ENCODE results near the gene MAGED4. TPM values are rescaled to one million over a fixed set of nuclear protein-coding genes. Genes with fewer than 3 reads are reported as not detected.
A peak's percentile ranks its signal among the peaks of the same experiment; 100 is the strongest.
"Not testable (repeated sequence)": the region's sequence is repeated elsewhere in the genome, so short reads cannot be mapped to it uniquely, and the experiment has no call there.

MAGED4 gene
- total RNA-seq, 6 donors from 2014 or later = 0.11 to 27.2 (median 1.6) TPM

DNA sequence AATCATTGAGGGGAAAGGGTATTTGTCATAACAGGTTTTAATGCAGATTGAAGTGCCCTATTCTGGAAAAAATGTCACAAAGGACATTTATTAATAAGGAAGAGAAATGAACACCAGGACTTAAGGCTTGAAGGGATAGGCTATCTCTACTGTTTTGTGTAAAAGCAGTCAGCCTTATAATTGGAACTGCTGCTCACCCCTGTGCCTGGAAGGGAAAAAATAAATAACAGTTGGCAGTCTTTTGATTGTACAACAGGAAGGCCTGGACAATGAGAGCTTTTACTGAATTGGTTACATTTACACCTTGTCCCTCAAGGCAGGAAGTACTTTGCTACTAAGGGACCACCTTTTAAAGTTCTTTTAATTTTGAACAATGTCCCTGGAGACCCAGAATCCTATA, 17.8 kb upstream of the MAGED4 start:
- no peaks in the 10 kb centered on the region for H3K4me1 ChIP-seq
- no peak overlapping the region for H3K27ac ChIP-seq
- TF ChIP-seq EP300 (IDR thresholded peaks at IDR 0.05) = no peak
- no peak for TF ChIP-seq POLR2A (IDR thresholded peaks at IDR 0.05)
- TF ChIP-seq, protein P1, sequence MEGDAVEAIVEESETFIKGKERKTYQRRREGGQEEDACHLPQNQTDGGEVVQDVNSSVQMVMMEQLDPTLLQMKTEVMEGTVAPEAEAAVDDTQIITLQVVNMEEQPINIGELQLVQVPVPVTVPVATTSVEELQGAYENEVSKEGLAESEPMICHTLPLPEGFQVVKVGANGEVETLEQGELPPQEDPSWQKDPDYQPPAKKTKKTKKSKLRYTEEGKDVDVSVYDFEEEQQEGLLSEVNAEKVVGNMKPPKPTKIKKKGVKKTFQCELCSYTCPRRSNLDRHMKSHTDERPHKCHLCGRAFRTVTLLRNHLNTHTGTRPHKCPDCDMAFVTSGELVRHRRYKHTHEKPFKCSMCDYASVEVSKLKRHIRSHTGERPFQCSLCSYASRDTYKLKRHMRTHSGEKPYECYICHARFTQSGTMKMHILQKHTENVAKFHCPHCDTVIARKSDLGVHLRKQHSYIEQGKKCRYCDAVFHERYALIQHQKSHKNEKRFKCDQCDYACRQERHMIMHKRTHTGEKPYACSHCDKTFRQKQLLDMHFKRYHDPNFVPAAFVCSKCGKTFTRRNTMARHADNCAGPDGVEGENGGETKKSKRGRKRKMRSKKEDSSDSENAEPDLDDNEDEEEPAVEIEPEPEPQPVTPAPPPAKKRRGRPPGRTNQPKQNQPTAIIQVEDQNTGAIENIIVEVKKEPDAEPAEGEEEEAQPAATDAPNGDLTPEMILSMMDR (IDR thresholded peaks at IDR 0.05) = no peak
- no peak for TF ChIP-seq POLR2AphosphoS5 (IDR thresholded peaks at IDR 0.05)
- H3K9me3 ChIP-seq = no peaks in the 10 kb centered on the region
- no peak for ATAC-seq (ENCODE audit: low FRiP score in 2 of 2)
- H3K36me3 ChIP-seq = no peaks in the 10 kb centered on the region
- no peak for DNase-seq
- H3K27me3 ChIP-seq = no peaks in the 10 kb centered on the region
- no peak overlapping the region for H3K4me3 ChIP-seq

DNA sequence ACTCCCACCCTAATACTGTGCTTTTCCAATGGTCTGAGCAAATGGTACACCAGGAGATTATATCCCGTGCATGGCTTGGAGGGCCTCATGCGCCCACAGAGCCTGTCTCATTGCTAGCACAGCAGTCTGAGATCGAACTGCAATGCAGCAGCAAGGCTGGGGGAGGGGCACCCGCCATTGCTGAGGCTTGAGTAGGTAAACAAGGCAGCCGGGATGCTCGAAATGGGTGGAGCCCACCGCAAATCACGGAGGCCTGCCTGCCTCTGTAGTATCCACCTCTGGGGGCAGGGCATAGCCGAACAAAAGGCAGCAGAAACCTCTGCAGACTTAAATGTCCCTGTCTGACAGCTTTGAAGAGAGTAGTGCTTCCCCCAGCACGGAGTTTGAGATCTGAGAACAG, 13.6 kb upstream of the MAGED4 start:
- not testable (repeated sequence) for H3K36me3 ChIP-seq; ATAC-seq (ENCODE audit: low FRiP score in 2 of 2); H3K27ac ChIP-seq; H3K27me3 ChIP-seq; H3K9me3 ChIP-seq; H3K4me1 ChIP-seq; H3K4me3 ChIP-seq
- peak in 1 of 2 donors; percentile 1 for DNase-seq
- WGBS, 2 donors = 80% methylated on average over 10 of the region's 10 CpGs; no CpG with 5 or more reads in 1 of the 2 donors

DNA sequence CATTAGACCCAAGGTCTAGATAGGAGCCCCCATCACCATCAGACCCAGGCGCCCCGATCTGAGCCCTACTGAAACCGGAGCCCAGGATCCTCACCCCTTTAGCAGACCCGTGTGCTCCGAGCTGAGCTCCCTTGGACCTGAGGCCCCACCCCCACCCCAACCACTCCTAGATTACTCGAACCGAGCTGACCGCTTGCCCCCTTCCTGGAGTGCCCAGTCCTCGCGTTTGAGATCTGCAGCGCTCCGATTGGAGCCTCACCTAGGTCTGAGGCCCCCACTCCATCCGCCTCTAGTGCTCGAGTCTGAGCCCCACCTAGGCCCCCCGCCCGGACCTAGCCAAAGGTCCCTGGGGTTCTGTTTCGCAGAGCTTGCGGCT, 378 bp downstream of the MAGED4 start:
- H3K9me3 ChIP-seq, H3K36me3 ChIP-seq, H3K27me3 ChIP-seq, DNase-seq, H3K27ac ChIP-seq, H3K4me3 ChIP-seq, H3K4me1 ChIP-seq: not testable (repeated sequence)
- peak in 1 of 2 donors; percentile 14 for ATAC-seq (ENCODE audit: low FRiP score in 2 of 2)
- no CpG with 5 or more reads among the region's 18 CpGs for WGBS, 2 donors

DNA sequence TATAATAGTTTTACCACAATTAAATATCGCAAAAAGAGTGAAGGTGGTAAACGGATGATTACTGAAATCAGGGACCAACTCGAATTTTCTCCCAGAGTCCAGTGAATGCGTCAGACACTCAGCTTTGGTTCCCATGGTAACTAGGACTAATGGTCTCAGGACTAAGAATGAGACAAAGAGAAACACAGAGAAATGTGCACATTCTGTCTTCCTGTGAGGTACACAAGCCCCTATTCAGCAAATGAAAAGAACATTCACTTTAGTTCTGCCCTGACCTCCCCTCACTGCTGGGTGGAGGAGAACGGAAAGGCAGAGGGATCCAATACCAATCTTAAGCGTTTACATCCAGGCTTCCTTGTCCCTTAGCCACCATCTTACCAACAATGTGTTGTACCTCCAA, 26.7 kb downstream of the MAGED4 start:
- not testable (repeated sequence) for H3K36me3 ChIP-seq; DNase-seq; H3K9me3 ChIP-seq; H3K27me3 ChIP-seq; H3K27ac ChIP-seq; ATAC-seq (ENCODE audit: low FRiP score in 2 of 2); H3K4me3 ChIP-seq; H3K4me1 ChIP-seq
- no CpG with 5 or more reads among the region's 6 CpGs for WGBS, 2 donors

DNA sequence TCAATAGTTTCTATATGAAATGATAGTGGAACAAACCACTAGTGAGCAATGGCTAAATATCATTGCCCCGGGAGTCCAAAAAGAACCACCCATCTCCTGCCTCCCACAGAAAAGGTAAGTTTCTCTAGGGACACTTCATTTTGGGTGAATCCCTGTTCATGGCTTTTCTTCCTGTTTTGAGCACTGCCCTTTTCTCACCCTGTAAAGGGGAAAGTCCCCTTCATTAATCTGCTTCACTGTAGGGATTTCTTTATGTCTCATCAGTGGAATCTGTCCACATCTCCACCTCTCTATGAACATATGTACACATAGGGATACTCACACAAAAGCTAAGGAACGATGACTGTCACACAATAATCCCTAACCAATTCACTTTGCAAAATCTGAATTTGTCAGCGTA, 28.6 kb downstream of the MAGED4 start:
- Histone ChIP-seq H3K4me1 (no peaks in the 10 kb centered on the region), H3K27me3 (no peaks in the 10 kb centered on the region), H3K36me3 (no peaks in the 10 kb centered on the region), H3K9me3 (no peaks in the 10 kb centered on the region), H3K27ac (no peak overlapping the region), H3K4me3 (no peak overlapping the region)
- WGBS, 2 donors = 73 to 85% methylated on average over 3 of the region's 3 CpGs
- no peak for DNase-seq
- no peak for TF ChIP-seq POLR2A (IDR thresholded peaks at IDR 0.05)
- no peak for TF ChIP-seq POLR2AphosphoS5 (IDR thresholded peaks at IDR 0.05)
- no peak for TF ChIP-seq EP300 (IDR thresholded peaks at IDR 0.05)
- TF ChIP-seq, protein P1 (IDR thresholded peaks at IDR 0.05) = no peak
- no peak for ATAC-seq (ENCODE audit: low FRiP score in 2 of 2)

DNA sequence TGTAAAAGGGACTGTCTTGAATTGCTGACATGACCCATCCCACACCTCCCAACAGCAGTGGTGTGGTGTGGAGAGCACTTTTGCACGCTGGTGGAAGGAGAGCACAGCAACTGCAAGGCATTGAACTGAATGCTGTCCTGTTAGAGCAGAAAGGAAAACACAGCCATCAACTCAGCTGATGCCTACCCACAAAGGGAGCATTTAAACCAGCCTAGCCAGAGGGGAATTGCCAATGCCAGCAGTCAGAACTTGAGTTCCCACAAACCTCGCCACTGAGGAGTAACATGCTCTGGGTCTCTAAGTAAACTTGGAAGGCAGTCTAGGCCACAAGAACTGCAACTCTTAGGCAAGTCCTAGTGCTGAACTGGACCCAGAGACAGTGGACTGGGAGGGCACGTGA, 31.9 kb downstream of the MAGED4 start:
- DNase-seq (no peak), ATAC-seq (ENCODE audit: low FRiP score in 2 of 2) (no peak)
- H3K9me3 ChIP-seq = no peaks in the 10 kb centered on the region
- no peaks in the 10 kb centered on the region for H3K36me3 ChIP-seq
- TF ChIP-seq EP300 (IDR thresholded peaks at IDR 0.05) = no peak
- TF ChIP-seq, protein P1 (IDR thresholded peaks at IDR 0.05) = no peak
- H3K27me3 ChIP-seq = no peaks in the 10 kb centered on the region
- no peak overlapping the region for H3K4me3 ChIP-seq
- 70% methylated on average over 3 of the region's 3 CpGs; no CpG with 5 or more reads in 1 of the 2 donors for WGBS, 2 donors
- no peaks in the 10 kb centered on the region for H3K4me1 ChIP-seq
- no peak overlapping the region for H3K27ac ChIP-seq

All from upper lobe of left lung (tissue), 6 donors.